Measurements from ENCODE around the gene LGALS3BP. TPM values are rescaled to one million over a fixed set of nuclear protein-coding genes. Genes with fewer than 3 reads are reported as not detected.

Gene LGALS3BP
- total and polyA plus RNA-seq, 2 of the 8 experiments (the other 6 are each of a cell fraction or from before 2014, with no cell fraction given): 56.1 to 61.6 TPM

GRCh38 chr17:78979780-78980623, at the start of gene LGALS3BP (continued):
- no peak for TF ChIP-seq GABPA (IDR thresholded peaks at IDR 0.05; ENCODE audit: borderline replicate concordance, insufficient read depth, low read length)
- TF ChIP-seq, protein P1, sequence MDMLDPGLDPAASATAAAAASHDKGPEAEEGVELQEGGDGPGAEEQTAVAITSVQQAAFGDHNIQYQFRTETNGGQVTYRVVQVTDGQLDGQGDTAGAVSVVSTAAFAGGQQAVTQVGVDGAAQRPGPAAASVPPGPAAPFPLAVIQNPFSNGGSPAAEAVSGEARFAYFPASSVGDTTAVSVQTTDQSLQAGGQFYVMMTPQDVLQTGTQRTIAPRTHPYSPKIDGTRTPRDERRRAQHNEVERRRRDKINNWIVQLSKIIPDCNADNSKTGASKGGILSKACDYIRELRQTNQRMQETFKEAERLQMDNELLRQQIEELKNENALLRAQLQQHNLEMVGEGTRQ (IDR thresholded peaks at IDR 0.05; ENCODE audit: low read length): peak; percentile 43
- TF ChIP-seq POLR2A (IDR thresholded peaks at IDR 0.05; ENCODE audit: control extremely low read depth in 1 of 2, low read depth in 2 of 2, low read length in 2 of 2): peak in 1 of 2 experiments; percentile 60; a peak in 1 of 3 replicates
- TF ChIP-seq KDM5A (IDR thresholded peaks at IDR 0.05; ENCODE audit: low read length): no peak
- no peak for TF ChIP-seq RFX5 (IDR thresholded peaks at IDR 0.05; ENCODE audit: borderline replicate concordance, low read depth, low read length)
- TF ChIP-seq SP1 (IDR thresholded peaks at IDR 0.05; ENCODE audit: low read depth, low read length): no peak
- no peak for TF ChIP-seq CREB1 (IDR thresholded peaks at IDR 0.05)
- TF ChIP-seq YY1 (IDR thresholded peaks at IDR 0.05; ENCODE audit: low read depth, low read length): no peak
- TF ChIP-seq TAF1 (IDR thresholded peaks at IDR 0.05; ENCODE audit: low read depth, low read length): peak; percentile 46; the same call in 1 of the 2 replicates
- no peak for TF ChIP-seq RXRA (IDR thresholded peaks at IDR 0.05; ENCODE audit: insufficient read depth, low read depth, low read length)
- no peak for TF ChIP-seq FOSL1 (IDR thresholded peaks at IDR 0.05; ENCODE audit: insufficient read depth, low read depth, low read length)
- peak; percentile 28; the same call in 1 of the 2 replicates for TF ChIP-seq MAX (IDR thresholded peaks at IDR 0.05)
- no peak for TF ChIP-seq TAF7 (optimal IDR thresholded peaks at IDR 0.05; ENCODE audit: borderline replicate concordance, low read depth, low read length)
- TF ChIP-seq ATF3 (IDR thresholded peaks at IDR 0.05; ENCODE audit: insufficient read depth, low read depth, low read length): no peak
- TF ChIP-seq SP4 (IDR thresholded peaks at IDR 0.05; ENCODE audit: low read length): no peak
- no peak for TF ChIP-seq TEAD4 (IDR thresholded peaks at IDR 0.05; ENCODE audit: low read depth, low read length)

Measured in H1 (cell line).